Activated B cell treated with CpG ODN at 0.5 μM for 24 hours (primary cell): ENCODE results near the gene ZNF555. TPM values are rescaled to one million over a fixed set of nuclear protein-coding genes. Genes with fewer than 3 reads are reported as not detected.

ENCODE experiments used
- ATAC-seq: fragments of 200-7000 bp; cut with Tn5 transposase; one replicate; pipeline ENCODE4 v1.10.0; 2021; ENCODE audit warnings: low read depth, mild to moderate bottlenecking, moderate library complexity
- CTCF ChIA-PET: fragments of 350-600 bp; sonication (Branson Sonifier 250); formaldehyde crosslinking; loops from one replicate; lab custom pipeline; 2021; ENCODE audit warnings: antibody characterized with exemption; lab: Charles Lee
- POLR2A ChIA-PET: fragments of 350-600 bp; sonication (Branson Sonifier 250); formaldehyde crosslinking; loops from one replicate; lab custom pipeline; 2021; ENCODE audit warnings: antibody characterized with exemption; lab: Charles Lee
- DNase-seq: peaks from one replicate; pipeline ENCODE4 v3.0.0; 2022
- H3K27ac Mint-ChIP-seq: one replicate; pipeline ENCODE4 v1.8.0; 2020; ENCODE audit warnings: mixed read lengths
- H3K27me3 Mint-ChIP-seq: one replicate; pipeline ENCODE4 v1.8.0; 2021; ENCODE audit warnings: mixed read lengths
- H3K36me3 Mint-ChIP-seq: one replicate; pipeline ENCODE4 v1.8.0; 2021; ENCODE audit warnings: low read depth, mixed read lengths
- H3K4me1 Mint-ChIP-seq: one replicate; pipeline ENCODE4 v1.8.0; 2021; ENCODE audit warnings: mixed read lengths
- H3K4me3 Mint-ChIP-seq: one replicate; pipeline ENCODE4 v1.8.0; 2020; ENCODE audit warnings: mild to moderate bottlenecking, mixed read lengths
- H3K9me3 Mint-ChIP-seq: one replicate; pipeline ENCODE4 v1.8.0; 2020; ENCODE audit warnings: mixed read lengths
- CTCF ChIP-seq: fragments of 200-600 bp; IDR thresholded peaks from one replicate; pipeline ENCODE4 v1.8.0; 2022; ENCODE audit warnings: antibody characterized with exemption, mild to moderate bottlenecking
- intact Hi-C: fragments of 100-400 bp; cut with micrococcal nuclease; formaldehyde crosslinking; loops from one replicate; pipeline ENCODE4 v1.15.1; 2024
- total RNA-seq: library from RNA; stranded (reverse); gene quantifications from 2 replicates; pipeline ENCODE4 v1.2.3, GENCODE V29; 2022

Gene ZNF555
- total RNA-seq, 1 donor from 2014 or later, result 8.4 TPM

DNA sequence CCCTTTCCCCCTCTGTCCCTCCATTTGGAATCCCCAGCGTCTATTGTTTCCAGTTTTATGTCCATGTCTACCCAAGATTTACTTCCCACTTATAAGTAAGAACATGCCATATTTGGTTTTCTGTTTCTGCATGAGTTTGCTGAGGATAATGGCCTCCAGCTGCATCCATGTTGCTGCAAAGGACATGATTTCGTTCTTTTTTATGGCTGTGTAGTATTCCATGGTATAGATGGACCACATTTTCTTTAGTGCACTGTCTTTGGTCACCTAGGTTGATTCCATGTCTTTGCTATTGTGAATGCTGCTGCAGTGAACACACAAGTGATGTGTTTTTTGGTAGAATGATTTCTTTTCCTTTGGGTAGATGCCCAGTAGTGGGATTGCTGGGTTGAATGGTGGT is 3.8 kb downstream of the ZNF555 start:
- Mint-ChIP-seq H3K9me3 (no peaks in the 10 kb centered on the region), H3K4me1 (peaks cover 23% of the 10 kb centered on the region), H3K4me3 (no peak overlapping the region), H3K27me3 (no peaks in the 10 kb centered on the region), H3K36me3 (peaks cover 20% of the 10 kb centered on the region), H3K27ac (no peak overlapping the region)
- CTCF ChIA-PET, result no interaction called here
- POLR2A ChIA-PET, result no interaction called here
- no peak for ATAC-seq
- no peak for TF ChIP-seq CTCF
- DNase-seq, result no peak
- intact Hi-C loops, result no loop called here

GRCh38 chr19:2846180-2846894 is 5.1 kb downstream of the ZNF555 start:
- intact Hi-C loops, result no loop called here
- Mint-ChIP-seq H3K4me1 (peaks cover 27% of the 10 kb centered on the region), H3K4me3 (no peak overlapping the region), H3K9me3 (peaks cover 1% of the 10 kb centered on the region), H3K36me3 (peaks cover 31% of the 10 kb centered on the region), H3K27ac (no peak overlapping the region), H3K27me3 (no peaks in the 10 kb centered on the region)
- no peak for TF ChIP-seq CTCF
- CTCF ChIA-PET, result no interaction called here
- DNase-seq (no peak), ATAC-seq (no peak)
- POLR2A ChIA-PET, result no interaction called here

GRCh38 chr19:2847507-2847906 is 6.2 kb downstream of the ZNF555 start:
- ChIA-PET CTCF (no interaction called here), POLR2A (no interaction called here)
- Mint-ChIP-seq H3K27me3 (no peaks in the 10 kb centered on the region), H3K4me3 (no peak overlapping the region), H3K9me3 (peaks cover 7% of the 10 kb centered on the region), H3K36me3 (peaks cover 42% of the 10 kb centered on the region), H3K27ac (no peak overlapping the region), H3K4me1 (peaks cover 22% of the 10 kb centered on the region)
- no peak for TF ChIP-seq CTCF
- intact Hi-C loops, result no loop called here
- DNase-seq, result no peak
- ATAC-seq, result no peak

- H3K36me3 Mint-ChIP-seq, result peaks cover 53% of the 10 kb centered on the region
Observed at GRCh38 chr19:2848616-2849015, 7.3 kb downstream of the ZNF555 start.

More at GRCh38 chr19:2848616-2849015, 7.3 kb downstream of the ZNF555 start:
- intact Hi-C loops, result no loop called here
- ChIA-PET CTCF (no interaction called here), POLR2A (interaction anchor here (0.6 kb wide), 1 partner anchor 16 kb away, joined by 4 read pairs; no protein-coding TSS in a partner anchor)
- no peak overlapping the region for H3K27ac Mint-ChIP-seq
- ATAC-seq (no peak), DNase-seq (no peak)
- H3K4me3 Mint-ChIP-seq, result no peak overlapping the region
- no peak for TF ChIP-seq CTCF
- peaks cover 17% of the 10 kb centered on the region for H3K9me3 Mint-ChIP-seq
- H3K4me1 Mint-ChIP-seq, result peaks cover 13% of the 10 kb centered on the region
- H3K27me3 Mint-ChIP-seq, result no peaks in the 10 kb centered on the region
